Keratinocyte (primary cell): ENCODE results near the gene KAT8. TPM values are rescaled to one million over a fixed set of nuclear protein-coding genes. Genes with fewer than 3 reads are reported as not detected.

Experiments used
- DNase-seq: peaks from one replicate; pipeline ENCODE4 v3.0.0-alpha.2; 2011; ENCODE audit warnings: low read depth, missing footprints, low spot score
- FAIRE-seq: peaks from 2 replicates; lab custom pipeline; 2011; peaks lifted over from hg19 to GRCh38; lab: Jason Lieb, UNC
- H2AFZ ChIP-seq: 2 replicates; pipeline ENCODE4 v1.6.0; 2012; ENCODE audit warnings: low read length, control low read depth, inconsistent platforms; ENCODE audit not compliant: control insufficient read depth
- H3K27ac ChIP-seq: 2 replicates; pipeline ENCODE4 v1.5.1; 2011; ENCODE audit warnings: low read length; ENCODE audit not compliant: control insufficient read depth, insufficient read depth
- H3K27me3 ChIP-seq: 3 replicates; pipeline ENCODE4 v1.6.0; 2011; ENCODE audit warnings: low read length; ENCODE audit not compliant: control insufficient read depth, insufficient read depth; ENCODE audit errors: extremely low read depth
- H3K36me3 ChIP-seq, 2 experiments: 2 replicates in 1 of 2; 3 replicates in 1 of 2; pipeline ENCODE4 v1.5.1; 2011; ENCODE audit warnings: low read length in 2 of 2, mild to moderate bottlenecking in 1 of 2; ENCODE audit not compliant: control insufficient read depth in 2 of 2, insufficient read depth in 2 of 2; ENCODE audit errors: extremely low read depth in 1 of 2
- H3K4me1 ChIP-seq: 3 replicates; pipeline ENCODE4 v1.5.1; 2011; ENCODE audit warnings: low read length; ENCODE audit not compliant: control insufficient read depth, insufficient read depth; ENCODE audit errors: extremely low read depth
- H3K4me2 ChIP-seq: 3 replicates; pipeline ENCODE4 v1.6.0; 2011; ENCODE audit warnings: low read depth, low read length; ENCODE audit not compliant: control insufficient read depth, insufficient read depth; ENCODE audit errors: extremely low read depth
- H3K4me3 ChIP-seq, 3 experiments: fragments of 200-600 bp in 1 of 3; sonication (generic) in 1 of 3; 2 replicates in 2 of 3; 3 replicates in 1 of 3; pipeline ENCODE4 v1.5.1; 2011 to 2016; ENCODE audit warnings: low read length in 3 of 3, mild to moderate bottlenecking in 3 of 3, control low read depth in 2 of 3, inconsistent platforms in 1 of 3, low read depth in 1 of 3, mixed read lengths in 1 of 3, mixed run types in 1 of 3, moderate library complexity in 1 of 3; ENCODE audit not compliant: control insufficient read depth in 2 of 3, insufficient read depth in 2 of 3; ENCODE audit errors: extremely low read depth in 1 of 3
- H3K79me2 ChIP-seq: 2 replicates; pipeline ENCODE4 v1.6.0; 2012; ENCODE audit warnings: low read length; ENCODE audit not compliant: control insufficient read depth, insufficient read depth
- H3K9ac ChIP-seq: 3 replicates; pipeline ENCODE4 v1.6.0; 2011; ENCODE audit warnings: low read length; ENCODE audit not compliant: control insufficient read depth, insufficient read depth; ENCODE audit errors: extremely low read depth
- H3K9me1 ChIP-seq: 3 replicates; pipeline ENCODE4 v1.6.0; 2011; ENCODE audit warnings: low read length; ENCODE audit not compliant: control insufficient read depth, insufficient read depth; ENCODE audit errors: extremely low read depth
- H3K9me3 ChIP-seq: 2 replicates; pipeline ENCODE4 v1.5.1; 2012; ENCODE audit warnings: low read depth, low read length; ENCODE audit not compliant: control insufficient read depth
- H4K20me1 ChIP-seq: 3 replicates; pipeline ENCODE4 v1.6.0; 2011; ENCODE audit warnings: low read length; ENCODE audit not compliant: control insufficient read depth, insufficient read depth; ENCODE audit errors: extremely low read depth
- CTCF ChIP-seq, 3 experiments: IDR thresholded peaks in 1 of 3; conservative IDR thresholded peaks in 1 of 3; optimal IDR thresholded peaks in 1 of 3; 2 replicates in 2 of 3; 3 replicates in 1 of 3; pipeline versions ENCODE3 to v1.5.1; 2011; ENCODE audit warnings: low read length in 3 of 3, mild to moderate bottlenecking in 3 of 3, moderate library complexity in 2 of 3, control low read depth in 1 of 3, inconsistent platforms in 1 of 3; ENCODE audit not compliant: insufficient read depth in 2 of 3; ENCODE audit errors: extremely low read depth in 1 of 3
- EZH2 ChIP-seq: IDR thresholded peaks from one replicate; pipeline ENCODE4 v1.6.1; 2012; ENCODE audit warnings: inconsistent platforms, mild to moderate bottlenecking, low read length, moderate library complexity
- dilution Hi-C: fragments of 300-500 bp; cut with MboI; formaldehyde crosslinking; loops from one replicate; pipeline ENCODE4 v1.7.0; 2020; ENCODE audit warnings: low sequenced_read_pairs; ENCODE audit not compliant: extremely low pct_ligation_motif_present
- polyA plus RNA-seq, 5 experiments: library from polyadenylated mRNA; depleted of rRNA in 3 of 5; stranded (reverse) in 3 of 5; stranded (forward) in 1 of 5; unstranded in 1 of 5; fragments of >200 nt; gene quantifications; 1 replicate in 1 of 5; 2 replicates in 3 of 5; 3 replicates in 1 of 5; pipeline versions ENCODE4 v1.2.1 to v1.2.3, GENCODE V29; 2011 to 2012; ENCODE audit warnings: missing spikeins in 2 of 5, low read depth in 1 of 5, low replicate concordance in 1 of 5

The KAT8 gene
- polyA plus RNA-seq, 1 donor (not counting 4 experiments of a cell fraction or from before 2014, with no cell fraction given): 26.4 TPM

GRCh38 chr16:31076319-31076718 is 41.1 kb upstream of the KAT8 start:
- FAIRE-seq: no peak

GRCh38 chr16:31077024-31077423 is 40.4 kb upstream of the KAT8 start:
- Histone ChIP-seq H4K20me1 (no peaks in the 10 kb centered on the region), H3K9me1 (no peaks in the 10 kb centered on the region), H3K4me2 (no peak overlapping the region), H2AFZ (no peak overlapping the region), H3K36me3 (peaks cover 18 to 25% of the 10 kb centered on the region in 2 experiments), H3K79me2 (peaks cover 72% of the 10 kb centered on the region), H3K9ac (no peak overlapping the region), H3K9me3 (no peaks in the 10 kb centered on the region), H3K27ac (no peak overlapping the region), H3K27me3 (no peaks in the 10 kb centered on the region), H3K4me1 (peaks cover 4% of the 10 kb centered on the region), H3K4me3 (no peak overlapping the region)
- TF ChIP-seq EZH2 (no peak), CTCF (optimal IDR thresholded peaks at IDR 0.05 in 1 of 3, IDR thresholded peaks at IDR 0.05 in 1 of 3, conservative IDR thresholded peaks at IDR 0.05 in 1 of 3; ENCODE audit: extremely low read depth in 1 of 3, insufficient read depth in 2 of 3, low read length in 3 of 3) (no peak)
- no peak for FAIRE-seq
- no peak for DNase-seq
- dilution Hi-C loops: no loop called here

More at GRCh38 chr16:31076319-31076718, 41.1 kb upstream of the KAT8 start:
- Histone ChIP-seq H3K9ac (no peak overlapping the region), H3K4me3 (no peak overlapping the region), H3K4me2 (no peak overlapping the region), H3K36me3 (peaks cover 18 to 23% of the 10 kb centered on the region in 2 experiments), H3K27me3 (no peaks in the 10 kb centered on the region), H3K4me1 (peaks cover 11% of the 10 kb centered on the region), H3K27ac (no peak overlapping the region), H3K9me3 (no peaks in the 10 kb centered on the region), H2AFZ (no peak overlapping the region), H4K20me1 (no peaks in the 10 kb centered on the region), H3K9me1 (no peaks in the 10 kb centered on the region), H3K79me2 (peaks cover 76% of the 10 kb centered on the region)
- DNase-seq: no peak
- dilution Hi-C loops: no loop called here
- no peak for TF ChIP-seq EZH2
- no peak for TF ChIP-seq CTCF (optimal IDR thresholded peaks at IDR 0.05 in 1 of 3, IDR thresholded peaks at IDR 0.05 in 1 of 3, conservative IDR thresholded peaks at IDR 0.05 in 1 of 3; ENCODE audit: extremely low read depth in 1 of 3, insufficient read depth in 2 of 3, low read length in 3 of 3)
